ENCODE measurements around the gene MED15. TPM values are rescaled to one million over a fixed set of nuclear protein-coding genes. Genes with fewer than 3 reads are reported as not detected.

Gene MED15
- total RNA-seq, 6 donors from 2014 or later = 64.2 to 170 (median 123) TPM

- H3K4me1 ChIP-seq = peaks cover 0 to 26% (median 20%) of the 10 kb centered on the region in 4 donors
- 94 to 95% methylated on average over 18 to 33 of the region's 33 CpGs for WGBS, 2 donors
- TF ChIP-seq EP300 (IDR thresholded peaks at IDR 0.05) (no peak), POLR2A (IDR thresholded peaks at IDR 0.05) (no peak), POLR2AphosphoS5 (IDR thresholded peaks at IDR 0.05) (no peak), CTCF (IDR thresholded peaks at IDR 0.05) (no peak)
- H3K4me3 ChIP-seq = no peak overlapping the region
- DNase-seq (no peak), ATAC-seq (ENCODE audit: low FRiP score in 2 of 2) (no peak)
- H3K27me3 ChIP-seq = no peaks in the 10 kb centered on the region
- no peaks in the 10 kb centered on the region for H3K9me3 ChIP-seq
- peaks cover 39 to 100% (median 79%) of the 10 kb centered on the region in 4 donors for H3K36me3 ChIP-seq
- H3K27ac ChIP-seq = no peak overlapping the region
Measured at GRCh38 chr22:20582520-20583361, 75.3 kb downstream of the MED15 start.

GRCh38 chr22:20583471-20583922 lies 76.1 kb downstream of the MED15 start:
- Histone ChIP-seq H3K27ac (no peak overlapping the region), H3K9me3 (no peaks in the 10 kb centered on the region), H3K4me3 (no peak overlapping the region), H3K4me1 (peaks cover 0 to 23% (median 17%) of the 10 kb centered on the region in 4 donors), H3K36me3 (peaks cover 39 to 96% (median 73%) of the 10 kb centered on the region in 4 donors), H3K27me3 (no peaks in the 10 kb centered on the region)
- ATAC-seq (ENCODE audit: low FRiP score in 2 of 2) (no peak), DNase-seq (no peak)
- WGBS, 2 donors = 84 to 89% methylated on average over 4 of the region's 4 CpGs
- TF ChIP-seq POLR2A (IDR thresholded peaks at IDR 0.05) (no peak), CTCF (IDR thresholded peaks at IDR 0.05) (no peak), EP300 (IDR thresholded peaks at IDR 0.05) (no peak), POLR2AphosphoS5 (IDR thresholded peaks at IDR 0.05) (no peak)

GRCh38 chr22:20584029-20584871 lies 76.8 kb downstream of the MED15 start:
- no peaks in the 10 kb centered on the region for H3K9me3 ChIP-seq
- H3K36me3 ChIP-seq = peaks cover 39 to 89% (median 67%) of the 10 kb centered on the region in 4 donors
- no peak overlapping the region for H3K27ac ChIP-seq
- H3K27me3 ChIP-seq = no peaks in the 10 kb centered on the region
- WGBS, 2 donors = 93 to 96% methylated on average over 6 to 11 of the region's 12 CpGs
- H3K4me1 ChIP-seq = peaks cover 0 to 16% (median 11%) of the 10 kb centered on the region in 4 donors
- H3K4me3 ChIP-seq = no peak overlapping the region
- DNase-seq = no peak
- TF ChIP-seq CTCF (IDR thresholded peaks at IDR 0.05) (no peak), EP300 (IDR thresholded peaks at IDR 0.05) (no peak), POLR2A (IDR thresholded peaks at IDR 0.05) (no peak), POLR2AphosphoS5 (IDR thresholded peaks at IDR 0.05) (no peak)
- ATAC-seq (ENCODE audit: low FRiP score in 2 of 2) = no peak

GRCh38 chr22:20584872-20585638 lies 77.6 kb downstream of the MED15 start:
- WGBS, 2 donors = 85 to 94% methylated on average over 18 to 24 of the region's 26 CpGs

More at GRCh38 chr22:20584872-20585638, 77.6 kb downstream of the MED15 start:
- ATAC-seq (ENCODE audit: low FRiP score in 2 of 2) (no peak), DNase-seq (no peak)
- TF ChIP-seq EP300 (IDR thresholded peaks at IDR 0.05) (no peak), POLR2AphosphoS5 (IDR thresholded peaks at IDR 0.05) (no peak), CTCF (IDR thresholded peaks at IDR 0.05) (no peak), POLR2A (IDR thresholded peaks at IDR 0.05) (no peak)
- Histone ChIP-seq H3K27me3 (no peaks in the 10 kb centered on the region), H3K27ac (no peak overlapping the region), H3K4me3 (no peak overlapping the region), H3K9me3 (no peaks in the 10 kb centered on the region), H3K36me3 (peaks cover 39 to 81% (median 63%) of the 10 kb centered on the region in 4 donors), H3K4me1 (peaks cover 0 to 8% (median 5%) of the 10 kb centered on the region in 4 donors)
